OCI-LY7 (cell line): Measurements from ENCODE around the gene CABLES1.

Experiments
- EZH2phosphoT487 ChIP-seq: fragments of 200-600 bp; sonication (generic); IDR thresholded peaks from 2 replicates; pipeline ENCODE4 v1.6.1; 2018; ENCODE audit warnings: low read depth, borderline replicate concordance, mild to moderate bottlenecking, mixed run types, antibody characterized with exemption, low read length, moderate library complexity, mixed read lengths
- TF ChIP-seq, protein P1 (sequence below): fragments of 200-600 bp; sonication (generic); conservative IDR thresholded peaks from 2 replicates; pipeline ENCODE4 v1.5.1; 2014; ENCODE audit warnings: mild to moderate bottlenecking, antibody characterized with exemption, low read length, moderate library complexity, mixed read lengths

DNA sequence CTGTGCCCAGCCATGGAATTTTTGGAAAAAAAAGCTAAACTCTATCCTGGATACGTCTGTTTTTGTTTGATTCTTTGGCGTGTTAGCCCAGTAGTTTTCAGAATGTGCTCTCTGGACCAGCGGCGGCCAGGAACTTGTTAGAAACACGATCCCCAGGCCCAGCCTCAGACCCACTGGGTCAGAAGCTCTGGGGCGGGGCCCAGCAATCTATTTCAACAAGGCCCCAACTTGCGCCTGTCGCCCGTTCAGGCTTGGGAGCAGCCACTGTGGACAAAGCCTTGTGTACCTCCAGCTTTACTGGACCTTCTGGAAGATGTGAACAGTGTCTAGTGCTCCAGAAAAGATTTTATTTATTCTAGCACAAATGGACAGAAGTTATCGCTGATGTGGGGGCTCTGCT is 14.3 kb downstream of the CABLES1 start:
- TF ChIP-seq, protein P1, sequence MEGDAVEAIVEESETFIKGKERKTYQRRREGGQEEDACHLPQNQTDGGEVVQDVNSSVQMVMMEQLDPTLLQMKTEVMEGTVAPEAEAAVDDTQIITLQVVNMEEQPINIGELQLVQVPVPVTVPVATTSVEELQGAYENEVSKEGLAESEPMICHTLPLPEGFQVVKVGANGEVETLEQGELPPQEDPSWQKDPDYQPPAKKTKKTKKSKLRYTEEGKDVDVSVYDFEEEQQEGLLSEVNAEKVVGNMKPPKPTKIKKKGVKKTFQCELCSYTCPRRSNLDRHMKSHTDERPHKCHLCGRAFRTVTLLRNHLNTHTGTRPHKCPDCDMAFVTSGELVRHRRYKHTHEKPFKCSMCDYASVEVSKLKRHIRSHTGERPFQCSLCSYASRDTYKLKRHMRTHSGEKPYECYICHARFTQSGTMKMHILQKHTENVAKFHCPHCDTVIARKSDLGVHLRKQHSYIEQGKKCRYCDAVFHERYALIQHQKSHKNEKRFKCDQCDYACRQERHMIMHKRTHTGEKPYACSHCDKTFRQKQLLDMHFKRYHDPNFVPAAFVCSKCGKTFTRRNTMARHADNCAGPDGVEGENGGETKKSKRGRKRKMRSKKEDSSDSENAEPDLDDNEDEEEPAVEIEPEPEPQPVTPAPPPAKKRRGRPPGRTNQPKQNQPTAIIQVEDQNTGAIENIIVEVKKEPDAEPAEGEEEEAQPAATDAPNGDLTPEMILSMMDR, result no peak
- TF ChIP-seq EZH2phosphoT487, result no peak
